ENCODE measurements around the gene MAPK7.

The MAPK7 gene

GRCh38 chr17:19364699-19365498 lies 13.4 kb upstream of the MAPK7 start:
- no peak for DNase-seq

- DNase-seq, result no peak
Measured at GRCh38 chr17:19365499-19365817, 12.8 kb upstream of the MAPK7 start.

- DNase-seq, result no peak
Measured at GRCh38 chr17:19365833-19366636, 12.3 kb upstream of the MAPK7 start.

DNA sequence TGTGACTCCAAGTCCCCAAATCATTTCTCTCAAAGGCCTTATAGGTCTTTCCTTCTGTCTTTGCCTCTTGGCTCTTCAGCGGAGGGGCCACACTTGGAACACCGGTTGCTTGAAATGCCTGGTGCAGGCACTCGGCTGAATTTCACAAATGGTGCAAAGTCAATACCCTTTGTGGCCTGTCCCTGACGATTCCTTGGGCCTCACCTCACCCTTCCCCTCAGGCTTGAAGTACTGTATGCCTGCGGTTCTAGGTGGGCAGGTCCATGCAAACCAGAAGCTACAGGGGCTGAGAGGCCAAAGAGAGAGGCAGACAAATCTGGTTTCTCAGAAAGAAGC lies 11.7 kb upstream of the MAPK7 start:
- no peak for DNase-seq

- DNase-seq, result no peak
Measured at GRCh38 chr17:19368229-19368628, 10.1 kb upstream of the MAPK7 start.

- no peak for DNase-seq
Measured at GRCh38 chr17:19369107-19369778, 9.1 kb upstream of the MAPK7 start.

- no peak for DNase-seq
Measured at GRCh38 chr17:19369846-19370492, 8.3 kb upstream of the MAPK7 start.

DNA sequence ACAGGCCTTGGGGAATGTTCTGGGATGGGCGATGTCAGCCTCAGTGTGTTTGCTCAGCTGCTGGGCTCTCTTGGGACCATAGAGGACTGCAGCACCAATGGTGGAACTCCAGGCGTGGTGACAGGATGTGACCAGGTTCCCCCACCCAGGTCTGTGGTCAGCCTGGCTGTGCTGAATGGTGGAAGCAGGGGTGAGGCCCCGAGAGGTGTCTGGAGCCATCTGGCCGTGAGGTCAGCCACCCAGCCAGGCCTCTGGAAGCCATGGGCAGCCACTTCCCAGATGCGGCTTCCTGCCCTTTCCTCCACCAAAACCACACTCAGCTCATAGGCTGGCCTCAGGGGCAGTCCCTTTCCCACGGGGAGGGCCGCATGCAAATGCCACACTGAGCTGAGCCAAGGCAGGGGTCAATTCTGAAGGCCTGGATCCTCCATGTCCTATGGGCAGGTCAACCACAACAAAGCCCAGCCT lies 7.8 kb upstream of the MAPK7 start:
- DNase-seq, result no peak

- DNase-seq, result no peak
Measured at GRCh38 chr17:19371259-19372010, 6.9 kb upstream of the MAPK7 start.

DNA sequence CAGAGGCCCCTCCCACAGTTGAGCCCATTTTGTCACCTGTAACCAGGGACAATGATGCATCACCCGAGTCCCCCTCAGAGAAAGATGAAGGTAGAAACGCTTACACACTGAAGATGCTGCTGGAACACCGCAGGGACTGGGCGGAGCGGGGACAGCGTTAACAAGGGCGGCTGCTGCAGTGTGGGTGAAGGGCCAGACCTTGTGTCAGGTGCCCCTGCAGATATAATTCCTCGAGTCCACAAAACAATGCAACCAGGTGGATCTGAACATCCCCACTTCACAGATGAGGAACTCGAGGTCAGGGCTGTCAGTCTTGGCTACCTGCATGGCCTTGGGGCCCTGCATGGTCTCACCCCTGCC lies 6.3 kb upstream of the MAPK7 start:
- no peak for DNase-seq

DNA sequence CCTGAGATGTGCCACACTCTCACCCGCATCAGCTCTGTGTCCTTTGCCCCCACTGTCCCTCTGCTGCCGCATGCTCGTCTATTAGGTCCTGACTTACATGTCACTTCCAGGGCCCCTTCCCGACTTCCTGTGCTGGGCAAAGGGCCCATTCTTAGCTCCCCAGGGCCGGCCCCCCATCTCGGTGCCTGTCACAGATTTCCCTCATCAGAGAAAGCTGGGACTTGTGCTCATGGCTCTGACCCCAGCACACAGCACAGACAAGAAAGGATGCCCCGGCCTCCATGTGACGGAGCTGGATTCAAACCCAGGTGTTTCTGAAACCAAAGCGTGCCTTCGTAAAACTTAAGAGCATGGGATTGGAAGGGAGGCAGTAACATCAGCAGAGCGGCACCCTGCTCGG lies 5.9 kb upstream of the MAPK7 start:
- no peak for DNase-seq

GRCh38 chr17:19372866-19373504 lies 5.3 kb upstream of the MAPK7 start:
- DNase-seq, result no peak

DNA sequence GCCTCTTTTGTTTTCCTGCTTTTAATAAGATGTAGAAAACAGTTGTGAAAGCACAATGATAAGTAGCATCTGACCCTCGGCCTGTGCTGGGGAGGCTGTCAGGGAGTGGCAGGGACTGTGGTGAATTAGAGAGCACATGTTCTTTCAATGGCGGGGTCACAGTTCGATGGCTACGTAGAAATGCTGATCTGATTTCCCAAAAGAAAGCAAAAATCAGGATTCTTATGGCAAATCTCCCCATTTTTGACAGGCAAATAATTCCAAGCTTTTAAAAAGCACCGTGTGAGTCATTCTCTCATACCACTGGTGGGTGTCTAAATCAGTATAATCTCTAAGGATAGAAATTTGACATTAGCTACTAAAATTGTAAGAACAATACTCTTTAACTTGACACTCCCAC lies 4.2 kb upstream of the MAPK7 start:
- DNase-seq, result no peak

GRCh38 chr17:19375732-19376131 lies 2.6 kb upstream of the MAPK7 start:
- DNase-seq, result no peak

GRCh38 chr17:19376811-19377210 lies 1.5 kb upstream of the MAPK7 start:
- no peak for DNase-seq

- DNase-seq, result peak; percentile 91
Measured at GRCh38 chr17:19377602-19378415, 489 bp upstream of the MAPK7 start.

DNA sequence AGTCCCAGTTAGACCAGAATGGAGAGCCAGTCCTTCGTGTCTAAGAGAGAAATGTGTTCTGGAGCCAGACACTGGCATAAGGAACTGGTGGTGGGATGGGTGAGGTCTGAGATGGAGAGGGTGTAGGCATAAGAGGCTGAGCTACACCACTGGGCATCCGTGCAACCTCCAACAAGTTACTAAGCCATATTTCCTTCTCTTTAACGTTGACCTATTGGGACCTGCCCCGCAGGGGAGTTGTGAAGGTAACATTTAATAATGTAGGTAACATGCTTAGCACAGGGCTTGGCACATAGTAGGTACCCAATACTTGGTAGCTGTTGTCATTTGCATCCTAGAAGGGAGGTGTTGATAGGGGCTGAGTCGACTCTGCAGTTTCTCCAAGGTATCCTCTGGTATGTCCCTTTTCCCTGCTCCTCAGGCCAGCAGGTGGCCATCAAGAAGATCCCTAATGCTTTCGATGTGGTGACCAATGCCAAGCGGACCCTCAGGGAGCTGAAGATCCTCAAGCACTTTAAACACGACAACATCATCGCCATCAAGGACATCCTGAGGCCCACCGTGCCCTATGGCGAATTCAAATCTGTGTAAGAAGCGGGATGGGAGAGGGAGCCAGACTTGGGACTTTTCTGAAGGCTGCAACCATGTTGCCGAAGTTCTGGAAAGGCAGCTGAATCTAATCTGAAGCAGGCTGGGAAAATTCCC lies 1.2 kb downstream of the MAPK7 start:
- DNase-seq, result no peak

DNA sequence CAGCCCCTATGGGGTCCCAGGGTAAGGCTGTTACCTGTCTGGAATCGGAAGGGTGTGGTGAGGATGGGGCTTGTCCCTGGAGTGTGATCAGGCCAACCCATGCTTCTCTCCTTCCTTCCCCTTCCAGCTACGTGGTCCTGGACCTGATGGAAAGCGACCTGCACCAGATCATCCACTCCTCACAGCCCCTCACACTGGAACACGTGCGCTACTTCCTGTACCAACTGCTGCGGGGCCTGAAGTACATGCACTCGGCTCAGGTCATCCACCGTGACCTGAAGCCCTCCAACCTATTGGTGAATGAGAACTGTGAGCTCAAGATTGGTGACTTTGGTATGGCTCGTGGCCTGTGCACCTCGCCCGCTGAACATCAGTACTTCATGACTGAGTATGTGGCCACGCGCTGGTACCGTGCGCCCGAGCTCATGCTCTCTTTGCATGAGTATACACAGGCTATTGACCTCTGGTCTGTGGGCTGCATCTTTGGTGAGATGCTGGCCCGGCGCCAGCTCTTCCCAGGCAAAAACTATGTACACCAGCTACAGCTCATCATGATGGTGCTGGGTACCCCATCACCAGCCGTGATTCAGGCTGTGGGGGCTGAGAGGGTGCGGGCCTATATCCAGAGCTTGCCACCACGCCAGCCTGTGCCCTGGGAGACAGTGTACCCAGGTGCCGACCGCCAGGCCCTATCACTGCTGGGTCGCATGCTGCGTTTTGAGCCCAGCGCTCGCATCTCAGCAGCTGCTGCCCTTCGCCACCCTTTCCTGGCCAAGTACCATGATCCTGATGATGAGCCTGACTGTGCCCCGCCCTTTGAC lies 2.4 kb downstream of the MAPK7 start:
- DNase-seq, result no peak

- DNase-seq, result no peak
Measured at GRCh38 chr17:19381361-19381740, 3.1 kb downstream of the MAPK7 start.
